Measurements from ENCODE around the gene LMTK3. TPM values are rescaled to one million over a fixed set of nuclear protein-coding genes. Genes with fewer than 3 reads are reported as not detected.

The LMTK3 gene
- total and polyA plus RNA-seq, 9 of the 15 experiments (the other 6 are each of a cell fraction or from before 2014, with no cell fraction given): 0.35 to 12.3 (median 2.0) TPM; not detected in 2

DNA sequence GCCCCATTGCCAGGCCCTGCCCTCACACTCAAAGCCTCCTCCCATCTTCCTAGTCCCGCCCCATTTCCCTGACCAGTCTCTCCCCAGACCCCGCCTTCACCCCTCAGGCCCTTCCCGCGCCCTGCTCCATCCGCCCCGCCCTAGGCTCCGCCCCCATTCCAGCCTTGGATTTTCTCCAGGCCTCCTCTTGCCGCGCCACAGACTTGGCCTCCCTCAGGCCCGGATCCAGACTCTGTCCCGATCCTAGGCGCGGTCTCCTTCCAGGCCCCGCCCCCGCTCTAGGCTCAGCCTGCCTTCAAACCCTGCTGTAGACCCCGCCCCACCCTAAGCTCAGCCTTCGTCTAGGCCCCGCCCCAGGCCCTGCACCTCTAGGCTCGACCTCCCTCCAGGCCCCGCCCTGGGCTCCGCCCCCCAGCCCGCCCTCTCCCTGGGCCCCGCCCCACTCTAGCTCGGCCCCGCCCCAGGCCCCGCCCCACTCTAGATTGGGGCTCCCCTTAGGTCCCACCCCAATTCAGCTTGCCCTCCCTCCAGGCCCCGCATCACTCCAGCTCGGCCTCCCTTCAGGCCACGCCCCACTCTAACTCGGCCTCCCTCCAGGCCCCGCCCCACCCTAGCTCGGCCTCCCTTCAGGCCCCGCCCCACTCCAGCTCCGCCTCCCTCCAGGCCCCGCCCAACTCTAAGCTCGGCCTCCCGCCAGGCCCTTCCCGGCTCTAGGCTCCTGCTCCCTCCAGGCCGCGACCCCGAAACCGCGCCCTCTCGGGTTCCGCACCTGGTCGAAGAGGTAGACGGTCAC lies 18.5 kb downstream of the LMTK3 start (continued):
- TF ChIP-seq, protein P1, sequence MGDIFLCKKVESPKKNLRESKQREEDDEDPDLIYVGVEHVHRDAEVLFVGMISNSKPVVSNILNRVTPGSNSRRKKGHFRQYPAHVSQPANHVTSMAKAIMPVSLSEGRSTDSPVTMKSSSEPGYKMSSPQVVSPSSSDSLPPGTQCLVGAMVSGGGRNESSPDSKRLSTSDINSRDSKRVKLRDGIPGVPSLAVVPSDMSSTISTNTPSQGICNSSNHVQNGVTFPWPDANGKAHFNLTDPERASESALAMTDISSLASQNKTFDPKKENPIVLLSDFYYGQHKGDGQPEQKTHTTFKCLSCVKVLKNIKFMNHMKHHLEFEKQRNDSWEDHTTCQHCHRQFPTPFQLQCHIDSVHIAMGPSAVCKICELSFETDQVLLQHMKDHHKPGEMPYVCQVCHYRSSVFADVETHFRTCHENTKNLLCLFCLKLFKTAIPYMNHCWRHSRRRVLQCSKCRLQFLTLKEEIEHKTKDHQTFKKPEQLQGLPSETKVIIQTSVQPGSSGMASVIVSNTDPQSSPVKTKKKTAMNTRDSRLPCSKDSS (IDR thresholded peaks at IDR 0.05; ENCODE audit: low read depth, partially characterized antibody): no peak
- TF ChIP-seq, protein P2, sequence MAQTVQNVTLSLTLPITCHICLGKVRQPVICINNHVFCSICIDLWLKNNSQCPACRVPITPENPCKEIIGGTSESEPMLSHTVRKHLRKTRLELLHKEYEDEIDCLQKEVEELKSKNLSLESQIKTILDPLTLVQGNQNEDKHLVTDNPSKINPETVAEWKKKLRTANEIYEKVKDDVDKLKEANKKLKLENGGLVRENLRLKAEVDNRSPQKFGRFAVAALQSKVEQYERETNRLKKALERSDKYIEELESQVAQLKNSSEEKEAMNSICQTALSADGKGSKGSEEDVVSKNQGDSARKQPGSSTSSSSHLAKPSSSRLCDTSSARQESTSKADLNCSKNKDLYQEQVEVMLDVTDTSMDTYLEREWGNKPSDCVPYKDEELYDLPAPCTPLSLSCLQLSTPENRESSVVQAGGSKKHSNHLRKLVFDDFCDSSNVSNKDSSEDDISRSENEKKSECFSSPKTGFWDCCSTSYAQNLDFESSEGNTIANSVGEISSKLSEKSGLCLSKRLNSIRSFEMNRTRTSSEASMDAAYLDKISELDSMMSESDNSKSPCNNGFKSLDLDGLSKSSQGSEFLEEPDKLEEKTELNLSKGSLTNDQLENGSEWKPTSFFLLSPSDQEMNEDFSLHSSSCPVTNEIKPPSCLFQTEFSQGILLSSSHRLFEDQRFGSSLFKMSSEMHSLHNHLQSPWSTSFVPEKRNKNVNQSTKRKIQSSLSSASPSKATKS (CRISPR knock-in tag; IDR thresholded peaks at IDR 0.05): no peak
- TF ChIP-seq, protein P3, sequence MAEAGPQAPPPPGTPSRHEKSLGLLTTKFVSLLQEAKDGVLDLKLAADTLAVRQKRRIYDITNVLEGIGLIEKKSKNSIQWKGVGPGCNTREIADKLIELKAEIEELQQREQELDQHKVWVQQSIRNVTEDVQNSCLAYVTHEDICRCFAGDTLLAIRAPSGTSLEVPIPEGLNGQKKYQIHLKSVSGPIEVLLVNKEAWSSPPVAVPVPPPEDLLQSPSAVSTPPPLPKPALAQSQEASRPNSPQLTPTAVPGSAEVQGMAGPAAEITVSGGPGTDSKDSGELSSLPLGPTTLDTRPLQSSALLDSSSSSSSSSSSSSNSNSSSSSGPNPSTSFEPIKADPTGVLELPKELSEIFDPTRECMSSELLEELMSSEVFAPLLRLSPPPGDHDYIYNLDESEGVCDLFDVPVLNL (CRISPR knock-in tag; IDR thresholded peaks at IDR 0.05; ENCODE audit: low read depth): 0 out of 2 replicates have a peak, but pooled peaks have one; percentile 66
- peak; percentile 62 for TF ChIP-seq HMGN3 (IDR thresholded peaks at IDR 0.05; ENCODE audit: borderline replicate concordance, extremely low read depth, insufficient read length, low read depth, low read length)
- no peak for TF ChIP-seq ETV5 (CRISPR knock-in tag; IDR thresholded peaks at IDR 0.05; ENCODE audit: low read depth)
- no peak for TF ChIP-seq ZNF830 (CRISPR knock-in tag; IDR thresholded peaks at IDR 0.05)
- TF ChIP-seq, protein P4, sequence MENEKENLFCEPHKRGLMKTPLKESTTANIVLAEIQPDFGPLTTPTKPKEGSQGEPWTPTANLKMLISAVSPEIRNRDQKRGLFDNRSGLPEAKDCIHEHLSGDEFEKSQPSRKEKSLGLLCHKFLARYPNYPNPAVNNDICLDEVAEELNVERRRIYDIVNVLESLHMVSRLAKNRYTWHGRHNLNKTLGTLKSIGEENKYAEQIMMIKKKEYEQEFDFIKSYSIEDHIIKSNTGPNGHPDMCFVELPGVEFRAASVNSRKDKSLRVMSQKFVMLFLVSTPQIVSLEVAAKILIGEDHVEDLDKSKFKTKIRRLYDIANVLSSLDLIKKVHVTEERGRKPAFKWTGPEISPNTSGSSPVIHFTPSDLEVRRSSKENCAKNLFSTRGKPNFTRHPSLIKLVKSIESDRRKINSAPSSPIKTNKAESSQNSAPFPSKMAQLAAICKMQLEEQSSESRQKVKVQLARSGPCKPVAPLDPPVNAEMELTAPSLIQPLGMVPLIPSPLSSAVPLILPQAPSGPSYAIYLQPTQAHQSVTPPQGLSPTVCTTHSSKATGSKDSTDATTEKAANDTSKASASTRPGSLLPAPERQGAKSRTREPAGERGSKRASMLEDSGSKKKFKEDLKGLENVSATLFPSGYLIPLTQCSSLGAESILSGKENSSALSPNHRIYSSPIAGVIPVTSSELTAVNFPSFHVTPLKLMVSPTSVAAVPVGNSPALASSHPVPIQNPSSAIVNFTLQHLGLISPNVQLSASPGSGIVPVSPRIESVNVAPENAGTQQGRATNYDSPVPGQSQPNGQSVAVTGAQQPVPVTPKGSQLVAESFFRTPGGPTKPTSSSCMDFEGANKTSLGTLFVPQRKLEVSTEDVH (IDR thresholded peaks at IDR 0.05; ENCODE audit: low read depth, partially characterized antibody): peak; percentile 67
- TF ChIP-seq, protein P5, sequence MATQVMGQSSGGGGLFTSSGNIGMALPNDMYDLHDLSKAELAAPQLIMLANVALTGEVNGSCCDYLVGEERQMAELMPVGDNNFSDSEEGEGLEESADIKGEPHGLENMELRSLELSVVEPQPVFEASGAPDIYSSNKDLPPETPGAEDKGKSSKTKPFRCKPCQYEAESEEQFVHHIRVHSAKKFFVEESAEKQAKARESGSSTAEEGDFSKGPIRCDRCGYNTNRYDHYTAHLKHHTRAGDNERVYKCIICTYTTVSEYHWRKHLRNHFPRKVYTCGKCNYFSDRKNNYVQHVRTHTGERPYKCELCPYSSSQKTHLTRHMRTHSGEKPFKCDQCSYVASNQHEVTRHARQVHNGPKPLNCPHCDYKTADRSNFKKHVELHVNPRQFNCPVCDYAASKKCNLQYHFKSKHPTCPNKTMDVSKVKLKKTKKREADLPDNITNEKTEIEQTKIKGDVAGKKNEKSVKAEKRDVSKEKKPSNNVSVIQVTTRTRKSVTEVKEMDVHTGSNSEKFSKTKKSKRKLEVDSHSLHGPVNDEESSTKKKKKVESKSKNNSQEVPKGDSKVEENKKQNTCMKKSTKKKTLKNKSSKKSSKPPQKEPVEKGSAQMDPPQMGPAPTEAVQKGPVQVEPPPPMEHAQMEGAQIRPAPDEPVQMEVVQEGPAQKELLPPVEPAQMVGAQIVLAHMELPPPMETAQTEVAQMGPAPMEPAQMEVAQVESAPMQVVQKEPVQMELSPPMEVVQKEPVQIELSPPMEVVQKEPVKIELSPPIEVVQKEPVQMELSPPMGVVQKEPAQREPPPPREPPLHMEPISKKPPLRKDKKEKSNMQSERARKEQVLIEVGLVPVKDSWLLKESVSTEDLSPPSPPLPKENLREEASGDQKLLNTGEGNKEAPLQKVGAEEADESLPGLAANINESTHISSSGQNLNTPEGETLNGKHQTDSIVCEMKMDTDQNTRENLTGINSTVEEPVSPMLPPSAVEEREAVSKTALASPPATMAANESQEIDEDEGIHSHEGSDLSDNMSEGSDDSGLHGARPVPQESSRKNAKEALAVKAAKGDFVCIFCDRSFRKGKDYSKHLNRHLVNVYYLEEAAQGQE (IDR thresholded peaks at IDR 0.05; ENCODE audit: borderline replicate concordance): no peak
- TF ChIP-seq, protein P5 (CRISPR knock-in tag; IDR thresholded peaks at IDR 0.05; ENCODE audit: low read depth): 0 out of 2 replicates have a peak, but pooled peaks have one; percentile 22
